Measurements from ENCODE around the gene STOML2. TPM values are rescaled to one million over a fixed set of nuclear protein-coding genes. Genes with fewer than 3 reads are reported as not detected.

The STOML2 gene
- total RNA-seq, 1 donor from 2014 or later = 186 TPM

DNA sequence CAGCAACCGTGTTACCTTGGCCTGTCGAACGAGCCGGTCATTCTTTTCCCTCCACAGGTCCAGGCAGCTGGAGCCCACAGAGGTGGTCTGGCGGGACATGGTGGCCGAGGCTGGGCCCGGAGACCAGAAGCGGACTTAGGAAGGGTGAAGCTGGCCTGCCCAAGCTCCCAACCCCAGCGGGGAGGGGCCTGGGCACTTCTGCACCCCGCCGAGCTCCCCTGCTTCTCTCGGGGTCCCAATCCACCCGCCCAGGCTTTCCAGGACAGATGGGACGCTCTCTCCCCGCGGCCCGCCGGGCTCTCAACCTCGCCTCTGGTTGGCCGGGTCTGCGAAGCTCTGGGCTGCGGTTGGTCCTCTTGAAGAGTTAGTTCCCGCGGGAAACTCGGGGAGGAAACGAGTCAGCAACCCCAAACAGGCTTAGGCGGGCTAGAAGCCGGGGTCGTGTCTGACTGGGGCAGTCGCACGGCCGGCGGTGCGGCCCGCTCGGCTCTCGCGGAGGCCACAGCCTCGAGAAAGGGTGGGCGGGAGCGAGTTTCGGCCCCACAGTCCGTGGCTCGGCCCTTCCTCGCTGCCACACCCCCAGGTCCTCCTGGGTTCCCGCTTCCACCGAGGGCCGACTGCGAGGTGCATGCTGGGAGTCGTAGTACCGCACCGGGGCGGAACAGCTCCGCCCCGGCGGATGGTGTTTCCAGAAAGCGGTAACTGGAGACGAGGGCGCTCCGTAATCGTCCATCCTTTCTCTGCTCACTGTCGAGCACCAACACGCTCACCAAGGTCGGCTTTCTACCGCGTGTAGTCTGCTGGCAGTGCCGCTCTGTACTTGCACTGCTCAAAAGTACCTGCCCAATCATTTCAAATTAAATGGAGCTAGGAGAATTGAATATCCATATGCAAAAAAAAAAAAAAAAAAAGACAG lies 23.2 kb downstream of the STOML2 start, which contains the start of gene FANCG:
TSS of gene FANCG (minus strand) at position 517 of the 916 bp plus-strand sequence. CDS start at position 99, 418 bp downstream.
- TF ChIP-seq, protein P1, sequence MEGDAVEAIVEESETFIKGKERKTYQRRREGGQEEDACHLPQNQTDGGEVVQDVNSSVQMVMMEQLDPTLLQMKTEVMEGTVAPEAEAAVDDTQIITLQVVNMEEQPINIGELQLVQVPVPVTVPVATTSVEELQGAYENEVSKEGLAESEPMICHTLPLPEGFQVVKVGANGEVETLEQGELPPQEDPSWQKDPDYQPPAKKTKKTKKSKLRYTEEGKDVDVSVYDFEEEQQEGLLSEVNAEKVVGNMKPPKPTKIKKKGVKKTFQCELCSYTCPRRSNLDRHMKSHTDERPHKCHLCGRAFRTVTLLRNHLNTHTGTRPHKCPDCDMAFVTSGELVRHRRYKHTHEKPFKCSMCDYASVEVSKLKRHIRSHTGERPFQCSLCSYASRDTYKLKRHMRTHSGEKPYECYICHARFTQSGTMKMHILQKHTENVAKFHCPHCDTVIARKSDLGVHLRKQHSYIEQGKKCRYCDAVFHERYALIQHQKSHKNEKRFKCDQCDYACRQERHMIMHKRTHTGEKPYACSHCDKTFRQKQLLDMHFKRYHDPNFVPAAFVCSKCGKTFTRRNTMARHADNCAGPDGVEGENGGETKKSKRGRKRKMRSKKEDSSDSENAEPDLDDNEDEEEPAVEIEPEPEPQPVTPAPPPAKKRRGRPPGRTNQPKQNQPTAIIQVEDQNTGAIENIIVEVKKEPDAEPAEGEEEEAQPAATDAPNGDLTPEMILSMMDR (conservative IDR thresholded peaks at IDR 0.05) = no peak
- peaks cover 30% of the 10 kb centered on the region for H3K4me1 Mint-ChIP-seq
- no peaks in the 10 kb centered on the region for H3K27me3 Mint-ChIP-seq (ENCODE audit: low read depth)
- peak within 1 kb of the TSS; percentile 98 for H3K27ac Mint-ChIP-seq (ENCODE audit: unreplicated experiment)
- peak within 1 kb of the TSS; percentile 91 for H3K4me3 Mint-ChIP-seq
- peaks cover 4% of the 10 kb centered on the region for H3K36me3 Mint-ChIP-seq (ENCODE audit: low read depth)
- peak; percentile 80 for DNase-seq (ENCODE audit: low read depth, low spot score)
- no peaks in the 10 kb centered on the region for H3K9me3 Mint-ChIP-seq

DNA sequence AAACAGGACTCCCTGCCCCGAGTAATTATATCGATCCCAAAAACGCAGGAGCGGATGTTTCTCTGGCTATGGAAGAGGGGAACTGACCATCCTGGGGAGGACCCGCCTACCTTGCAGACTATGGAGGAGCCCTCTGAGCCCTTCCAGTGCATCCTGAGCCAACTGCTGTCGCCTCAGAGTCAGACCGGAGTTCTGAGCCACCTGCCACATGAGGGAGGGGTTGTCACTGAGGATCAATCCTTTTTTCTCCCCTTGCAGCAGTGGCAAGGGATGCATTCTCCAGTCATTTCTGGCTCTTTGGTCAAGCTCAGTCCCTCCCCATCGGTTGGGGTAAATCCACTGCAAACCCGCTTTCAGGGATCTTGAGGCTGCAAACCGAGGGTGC lies 23.9 kb downstream of the STOML2 start:
- peaks cover 10% of the 10 kb centered on the region for H3K36me3 Mint-ChIP-seq (ENCODE audit: low read depth)
- DNase-seq (ENCODE audit: low read depth, low spot score) = no peak
- H3K4me3 Mint-ChIP-seq = peak overlapping the region; percentile 91
- H3K27ac Mint-ChIP-seq (ENCODE audit: unreplicated experiment) = peak overlapping the region; percentile 81
- H3K4me1 Mint-ChIP-seq = peaks cover 30% of the 10 kb centered on the region
- H3K27me3 Mint-ChIP-seq (ENCODE audit: low read depth) = no peaks in the 10 kb centered on the region
- TF ChIP-seq, protein P1 (conservative IDR thresholded peaks at IDR 0.05) = no peak
- H3K9me3 Mint-ChIP-seq = no peaks in the 10 kb centered on the region

DNA sequence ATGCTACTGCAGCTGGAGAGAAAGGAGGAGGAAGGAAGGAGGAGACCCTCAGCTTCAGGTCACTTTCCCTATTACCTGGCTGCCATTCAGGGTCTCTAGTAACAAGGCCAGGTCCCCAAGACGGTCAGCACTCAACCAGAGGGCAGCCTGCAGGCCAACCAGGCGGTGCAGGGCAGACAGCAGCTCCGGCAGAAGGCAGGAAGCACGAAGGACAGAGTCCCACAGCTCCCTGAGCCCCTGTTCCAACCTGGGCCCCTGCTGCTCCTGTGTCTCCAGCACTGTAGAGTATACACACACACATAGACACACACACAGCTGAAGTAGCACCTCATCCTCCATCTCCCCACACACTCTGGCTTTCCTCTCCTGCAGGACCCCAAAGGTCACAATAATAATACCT lies 24.9 kb downstream of the STOML2 start:
- H3K9me3 Mint-ChIP-seq = no peaks in the 10 kb centered on the region
- H3K4me3 Mint-ChIP-seq = peak overlapping the region; percentile 91
- no peaks in the 10 kb centered on the region for H3K27me3 Mint-ChIP-seq (ENCODE audit: low read depth)
- H3K27ac Mint-ChIP-seq (ENCODE audit: unreplicated experiment) = peak overlapping the region; percentile 11
- DNase-seq (ENCODE audit: low read depth, low spot score) = no peak
- TF ChIP-seq, protein P1 (conservative IDR thresholded peaks at IDR 0.05) = no peak
- H3K4me1 Mint-ChIP-seq = peaks cover 32% of the 10 kb centered on the region
- H3K36me3 Mint-ChIP-seq (ENCODE audit: low read depth) = peaks cover 13% of the 10 kb centered on the region

DNA sequence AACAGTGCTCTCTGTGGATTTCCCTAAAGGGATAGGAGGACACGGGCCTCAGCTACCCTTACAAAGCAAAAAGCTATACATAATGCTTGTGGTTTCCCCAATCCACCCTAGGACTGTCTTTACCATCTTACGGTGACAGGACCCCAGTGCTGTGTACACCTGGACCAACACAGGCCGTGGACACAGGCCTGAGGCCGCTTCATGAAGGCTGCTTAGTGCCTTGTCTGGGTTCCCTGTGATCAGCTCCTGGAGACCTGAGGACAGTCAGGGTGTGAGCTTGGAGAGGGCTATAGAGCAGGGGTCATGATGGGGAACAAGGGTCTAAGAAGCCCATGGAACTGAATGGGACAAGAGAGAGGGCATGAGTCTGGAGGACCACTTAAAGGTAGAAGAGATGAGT lies 26.1 kb downstream of the STOML2 start:
- no peak for DNase-seq (ENCODE audit: low read depth, low spot score)
- Mint-ChIP-seq H3K4me3 (peak overlapping the region; percentile 91), H3K9me3 (peaks cover 3% of the 10 kb centered on the region), H3K27me3 (ENCODE audit: low read depth) (peaks cover 2% of the 10 kb centered on the region), H3K36me3 (ENCODE audit: low read depth) (peaks cover 18% of the 10 kb centered on the region), H3K4me1 (peaks cover 38% of the 10 kb centered on the region), H3K27ac (ENCODE audit: unreplicated experiment) (no peak overlapping the region)
- TF ChIP-seq, protein P1 (conservative IDR thresholded peaks at IDR 0.05) = no peak

DNA sequence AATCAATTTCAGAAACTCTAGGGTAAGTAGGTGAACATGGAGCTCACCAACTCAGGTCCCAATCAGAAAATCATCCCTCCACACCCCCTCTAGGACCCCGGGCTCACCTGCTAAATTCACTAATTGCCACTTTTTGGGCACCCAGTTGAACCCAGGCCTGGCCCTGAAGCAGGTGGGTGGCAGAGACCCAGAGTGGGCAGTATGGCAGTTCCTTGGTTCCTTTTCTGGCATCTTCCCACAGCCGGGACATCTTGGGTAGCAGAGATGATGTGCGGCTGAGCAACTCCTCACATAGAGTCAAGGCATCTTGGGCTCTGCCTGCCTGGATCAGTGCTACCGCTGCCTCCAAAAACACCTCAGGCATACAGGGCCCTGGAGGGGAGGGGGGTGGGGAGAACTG lies 27.6 kb downstream of the STOML2 start:
- no peak overlapping the region for H3K27ac Mint-ChIP-seq (ENCODE audit: unreplicated experiment)
- peaks cover 2% of the 10 kb centered on the region for H3K27me3 Mint-ChIP-seq (ENCODE audit: low read depth)
- H3K4me1 Mint-ChIP-seq = peaks cover 50% of the 10 kb centered on the region
- no peak for DNase-seq (ENCODE audit: low read depth, low spot score)
- H3K4me3 Mint-ChIP-seq = peak overlapping the region; percentile 64
- H3K9me3 Mint-ChIP-seq = peaks cover 3% of the 10 kb centered on the region
- TF ChIP-seq, protein P1 (conservative IDR thresholded peaks at IDR 0.05) = no peak
- H3K36me3 Mint-ChIP-seq (ENCODE audit: low read depth) = peaks cover 18% of the 10 kb centered on the region

All from neural crest cell (in vitro differentiated cells).